Vagina (tissue), 2 donors: Measurements from ENCODE around the gene CACNA1D.

Source experiments
- CTCF ChIP-seq, 3 experiments: fragments of 450-650 bp in 2 of 3; fragments of 200-600 bp in 1 of 3; sonication (generic) in 1 of 3; IDR thresholded peaks; one replicate each; pipeline ENCODE4 v1.5.1; 2017 to 2019; ENCODE audit warnings: antibody characterized with exemption in 3 of 3, mild to moderate bottlenecking in 2 of 3, moderate library complexity in 2 of 3
- POLR2A ChIP-seq, 2 donors: fragments of 450-650 bp; IDR thresholded peaks; one replicate each; pipeline ENCODE4 v1.6.1; 2017; ENCODE audit warnings: antibody characterized with exemption in 2 of 2, mild to moderate bottlenecking in 2 of 2, moderate library complexity in 2 of 2
- POLR2AphosphoS5 ChIP-seq, 2 donors: sonication (generic); formaldehyde crosslinking; IDR thresholded peaks; one replicate each; pipeline ENCODE4 v1.9.0; 2017; ENCODE audit warnings: antibody characterized with exemption in 2 of 2, mild to moderate bottlenecking in 2 of 2, low read depth in 1 of 2; ENCODE audit not compliant: insufficient read depth in 1 of 2

- TF ChIP-seq CTCF (IDR thresholded peaks at IDR 0.05) = no peak
- TF ChIP-seq POLR2A (IDR thresholded peaks at IDR 0.05) = no peak
- TF ChIP-seq POLR2AphosphoS5 (IDR thresholded peaks at IDR 0.05; ENCODE audit: insufficient read depth in 1 of 2, low read depth in 1 of 2) = no peak
These were observed 364.8 kb downstream of the CACNA1D start for GRCh38 chr3:53859178-53859577.
